HG03575 (cell line): Measurements from ENCODE around the gene SVBP.

Source experiments
- ATAC-seq: cut with Tn5 transposase; IDR thresholded peaks from one replicate; pipeline ENCODE4 v1.9.1; 2021; ENCODE audit not compliant: unreplicated experiment, insufficient number of reproducible peaks, low FRiP score; ENCODE audit errors: extremely low read depth

Gene SVBP

DNA sequence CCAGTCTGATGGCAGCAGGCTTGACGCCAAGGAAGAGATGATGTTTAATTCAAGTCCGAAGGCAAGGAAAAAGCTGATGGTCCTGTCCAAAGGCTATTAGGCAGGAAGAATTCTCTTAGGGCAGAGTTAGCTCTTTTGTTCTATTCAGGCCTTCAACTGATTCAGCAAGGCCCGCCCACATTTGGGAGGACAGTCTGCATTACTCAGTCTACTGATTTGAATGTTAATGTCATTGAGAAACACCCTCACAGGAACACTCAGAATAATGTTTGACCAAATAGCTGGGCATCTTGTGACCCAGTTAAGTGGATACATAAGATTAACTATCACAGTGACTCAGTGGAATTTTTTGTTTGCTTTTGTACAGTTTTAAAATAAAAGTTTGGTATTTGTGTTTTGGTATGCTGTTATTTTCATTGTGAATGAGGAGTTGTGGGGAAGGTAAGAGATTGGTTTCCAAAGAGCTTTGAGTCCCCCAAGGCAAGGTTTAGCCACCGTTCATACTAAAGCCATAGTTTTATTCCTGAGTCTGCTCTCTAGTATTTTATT lies 27.5 kb upstream of the SVBP start:
- no peak for ATAC-seq

DNA sequence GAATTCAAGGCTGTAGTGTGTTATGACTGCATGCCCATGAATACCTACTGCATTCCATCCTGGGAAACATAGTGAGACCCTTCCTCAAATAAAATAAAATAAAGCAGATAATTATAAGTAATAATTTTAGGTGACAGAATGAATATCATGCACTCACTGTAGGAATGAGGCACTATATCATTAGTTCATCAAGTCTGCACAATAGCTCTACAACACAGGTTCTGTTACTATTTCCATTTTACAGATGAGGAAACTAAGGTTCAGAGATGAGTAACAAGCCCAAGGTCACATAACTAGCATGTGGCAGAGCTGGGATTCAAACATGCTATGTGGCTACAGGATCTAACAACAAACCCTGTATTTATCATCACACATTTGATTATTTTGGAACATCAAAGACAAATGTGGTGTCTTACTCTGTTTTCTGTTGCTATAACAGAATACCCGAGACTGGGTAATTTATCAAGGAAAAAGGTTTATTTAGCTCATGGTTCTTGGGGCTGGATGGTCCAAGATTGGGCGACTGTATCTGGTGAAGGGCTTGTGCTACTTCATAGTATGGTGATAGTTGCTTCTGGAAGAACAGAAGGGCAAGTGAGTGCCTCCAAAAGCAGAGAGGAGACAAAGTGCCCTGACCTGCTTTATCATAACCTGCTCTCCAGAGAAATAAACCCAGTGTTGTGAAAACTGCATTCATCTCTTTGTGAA lies 24.4 kb upstream of the SVBP start:
- ATAC-seq = no peak

DNA sequence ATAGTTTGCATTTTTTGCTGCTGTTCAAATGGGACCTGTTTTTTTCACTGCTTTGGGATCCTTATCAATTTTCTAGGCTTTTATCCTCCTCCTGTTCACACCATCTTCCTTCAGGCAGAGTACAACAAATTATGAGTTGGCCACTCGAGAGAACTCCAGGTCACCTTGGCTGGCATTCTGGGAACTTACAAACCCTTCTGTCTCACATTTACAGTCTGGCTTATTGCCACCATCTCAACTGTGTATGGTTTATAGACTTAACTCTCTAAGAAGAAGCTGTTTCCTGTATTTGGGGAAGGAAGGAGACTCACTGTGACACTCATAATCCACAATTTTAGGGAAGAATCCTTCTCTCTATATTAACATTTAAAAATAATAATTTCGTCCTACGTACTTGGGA lies 23.8 kb upstream of the SVBP start:
- no peak for ATAC-seq

DNA sequence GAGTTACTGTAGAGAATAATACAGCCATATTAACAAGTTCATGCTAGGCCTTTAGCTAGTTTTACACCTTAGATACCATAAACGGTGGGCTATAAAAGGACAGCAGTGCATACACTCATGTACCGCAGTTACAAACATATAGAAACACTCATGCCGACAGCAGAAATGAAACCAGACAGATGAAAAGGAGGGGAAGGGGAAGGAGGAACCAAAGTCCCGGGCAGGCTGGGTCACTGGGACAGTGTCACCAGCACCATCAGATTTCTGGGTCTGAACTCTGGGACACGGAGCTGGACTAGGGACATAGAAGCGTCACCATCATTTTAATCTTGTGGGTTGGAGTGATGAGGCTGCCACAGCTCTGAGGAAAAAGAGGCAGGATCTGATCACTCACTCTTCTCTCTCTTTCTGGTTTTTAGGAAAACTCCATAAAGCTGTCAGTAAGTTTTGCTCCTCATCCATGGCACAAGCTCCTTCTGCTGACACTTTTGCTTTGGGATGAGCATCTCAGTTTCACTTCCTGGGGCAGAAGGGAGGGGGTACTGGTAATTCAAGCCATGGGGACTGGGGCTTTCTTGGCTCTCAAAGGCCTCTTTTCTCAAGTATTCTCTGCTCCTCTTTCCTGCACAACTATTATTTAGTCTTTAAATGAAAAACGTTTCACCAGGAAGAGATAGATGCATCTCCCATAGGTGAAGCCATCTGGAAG lies 21.4 kb upstream of the SVBP start:
- ATAC-seq = no peak

DNA sequence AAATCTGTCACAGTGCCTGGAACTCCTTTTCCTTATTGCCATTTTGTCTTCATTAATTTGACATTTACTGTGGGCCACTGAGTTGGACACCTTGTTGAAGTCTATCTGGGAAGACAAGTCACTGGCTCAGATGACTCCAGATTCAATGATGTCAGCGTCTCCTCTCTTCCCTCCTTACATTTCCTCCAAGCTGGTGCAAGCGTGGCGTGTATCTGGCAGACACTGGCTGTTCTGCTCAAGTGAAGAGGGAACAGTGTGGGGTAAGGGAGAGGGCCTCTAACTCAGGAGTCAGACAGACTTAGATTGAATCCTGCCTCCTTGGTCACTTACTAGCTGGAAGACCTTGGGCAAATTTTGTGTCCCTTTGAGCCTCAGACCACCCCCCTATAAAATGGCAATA lies 20.5 kb upstream of the SVBP start:
- no peak for ATAC-seq

DNA sequence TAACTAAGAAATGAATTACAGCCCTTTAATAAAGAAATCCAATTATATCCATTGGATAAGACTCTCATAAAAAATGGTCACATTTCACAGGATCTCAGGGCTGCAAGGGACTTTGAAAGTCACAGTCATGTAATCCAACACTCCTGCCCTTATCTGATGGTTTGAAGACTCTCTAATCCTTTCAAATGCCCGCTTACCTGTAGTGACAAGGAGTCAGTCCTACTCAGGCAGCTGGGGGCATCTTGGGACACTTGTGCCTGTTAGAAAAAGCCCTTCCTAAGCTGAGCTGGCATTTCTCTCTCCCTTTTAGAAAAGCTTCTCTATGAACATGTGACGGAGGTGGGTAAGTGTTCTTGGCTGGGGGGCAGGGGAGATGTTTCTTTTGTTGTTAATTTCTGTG lies 18.2 kb upstream of the SVBP start:
- ATAC-seq = no peak

DNA sequence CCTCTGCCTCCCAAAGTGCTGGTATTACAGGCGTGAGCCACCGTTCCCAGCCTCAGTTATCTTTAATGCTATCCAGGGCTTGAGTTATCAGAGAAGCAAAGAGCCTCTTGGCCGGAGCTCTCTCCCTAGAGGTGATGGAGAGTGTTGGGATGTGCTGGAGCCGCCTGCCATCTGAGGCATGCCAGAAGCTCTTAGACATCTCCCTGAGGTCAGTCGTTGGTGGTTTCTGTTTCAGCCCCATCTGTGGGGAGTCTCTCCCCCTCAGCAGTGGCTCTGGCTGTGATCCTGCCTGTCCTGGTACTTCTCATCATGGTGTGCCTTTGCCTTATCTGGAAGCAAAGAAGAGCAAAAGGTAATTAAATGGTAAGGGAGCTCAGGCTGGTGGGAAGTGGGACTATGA lies 17.6 kb upstream of the SVBP start:
- no peak for ATAC-seq

DNA sequence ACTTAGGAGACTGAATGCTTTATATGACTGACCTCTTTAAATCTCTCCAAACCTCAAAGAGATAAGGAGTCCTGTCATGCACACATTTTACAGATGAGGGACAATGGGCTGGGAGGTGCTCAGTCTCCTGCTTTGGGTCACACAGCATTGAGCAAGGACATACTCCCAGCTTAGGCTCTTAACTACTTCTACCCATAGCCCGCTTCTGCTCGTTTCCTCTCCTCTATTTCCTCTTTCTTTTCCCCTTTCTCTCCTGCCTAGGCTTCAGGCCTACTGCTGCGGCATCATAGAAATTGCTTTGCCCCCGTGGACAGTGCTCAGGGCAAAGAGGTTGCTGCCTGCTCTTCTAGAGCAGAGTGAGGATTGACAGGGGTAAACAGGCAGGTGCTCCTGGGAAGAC lies 16.8 kb upstream of the SVBP start:
- ATAC-seq = no peak

DNA sequence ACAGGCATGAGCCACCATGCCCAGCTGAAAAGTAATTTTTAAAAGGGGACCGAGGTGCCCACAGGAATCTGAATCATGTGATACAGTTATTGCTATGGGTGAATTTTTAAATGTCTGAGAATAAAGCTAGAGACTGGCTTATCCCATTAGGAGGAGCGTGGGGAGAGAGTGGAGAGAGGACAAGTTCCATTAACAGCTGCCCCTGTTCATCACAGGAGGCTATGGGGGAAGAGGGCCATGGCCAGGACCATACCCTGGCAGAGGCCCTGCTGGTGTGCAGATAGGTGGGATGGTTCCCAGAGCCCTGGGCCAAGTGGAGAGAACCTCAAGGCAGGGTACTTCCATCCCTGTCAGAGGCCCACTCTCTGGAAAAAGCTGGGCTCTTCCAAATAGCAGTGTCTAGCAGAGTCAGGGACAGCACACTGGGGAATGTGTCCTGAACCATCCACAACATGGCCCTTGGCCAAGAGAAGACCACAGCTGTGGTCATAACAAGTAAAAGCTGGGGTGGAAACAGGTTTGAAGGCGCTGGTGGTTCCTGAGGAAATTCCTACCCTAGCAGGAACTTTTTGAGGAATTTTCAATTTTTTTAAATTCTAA lies 15.5 kb upstream of the SVBP start:
- no peak for ATAC-seq

DNA sequence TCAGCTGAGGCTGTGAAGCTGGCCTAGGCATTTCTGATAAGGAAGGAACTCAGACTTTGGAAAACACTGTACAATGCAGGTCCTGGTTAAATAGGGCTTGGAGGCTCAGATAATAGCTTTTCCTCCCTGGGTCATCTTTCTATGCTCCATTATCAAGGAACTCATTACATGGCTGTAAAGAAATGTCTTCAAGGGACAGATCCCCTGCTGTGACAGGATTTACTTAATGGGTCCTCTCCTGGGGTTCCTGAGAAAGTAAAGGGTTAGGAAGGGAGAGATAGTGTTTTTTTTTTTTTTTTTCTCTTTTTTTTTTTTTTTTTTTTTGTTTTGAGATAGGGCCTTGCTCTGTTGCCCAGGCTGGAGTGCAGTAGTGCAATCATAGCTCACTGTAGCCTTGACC lies 14.1 kb upstream of the SVBP start:
- no peak for ATAC-seq

DNA sequence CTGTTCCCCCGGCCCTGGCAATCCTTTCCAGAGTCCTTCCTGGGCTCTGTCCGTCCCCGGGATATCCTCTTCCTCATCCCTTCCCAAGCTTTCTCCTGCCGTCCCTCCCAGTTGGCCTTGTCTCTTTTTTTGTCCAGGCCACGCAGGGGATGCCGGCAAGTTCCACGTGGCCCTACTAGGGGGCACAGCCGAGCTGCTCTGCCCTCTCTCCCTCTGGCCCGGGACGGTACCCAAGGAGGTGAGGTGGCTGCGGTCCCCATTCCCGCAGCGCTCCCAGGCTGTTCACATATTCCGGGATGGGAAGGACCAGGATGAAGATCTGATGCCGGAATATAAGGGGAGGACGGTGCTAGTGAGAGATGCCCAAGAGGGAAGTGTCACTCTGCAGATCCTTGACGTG lies 13.4 kb upstream of the SVBP start:
- no peak for ATAC-seq

DNA sequence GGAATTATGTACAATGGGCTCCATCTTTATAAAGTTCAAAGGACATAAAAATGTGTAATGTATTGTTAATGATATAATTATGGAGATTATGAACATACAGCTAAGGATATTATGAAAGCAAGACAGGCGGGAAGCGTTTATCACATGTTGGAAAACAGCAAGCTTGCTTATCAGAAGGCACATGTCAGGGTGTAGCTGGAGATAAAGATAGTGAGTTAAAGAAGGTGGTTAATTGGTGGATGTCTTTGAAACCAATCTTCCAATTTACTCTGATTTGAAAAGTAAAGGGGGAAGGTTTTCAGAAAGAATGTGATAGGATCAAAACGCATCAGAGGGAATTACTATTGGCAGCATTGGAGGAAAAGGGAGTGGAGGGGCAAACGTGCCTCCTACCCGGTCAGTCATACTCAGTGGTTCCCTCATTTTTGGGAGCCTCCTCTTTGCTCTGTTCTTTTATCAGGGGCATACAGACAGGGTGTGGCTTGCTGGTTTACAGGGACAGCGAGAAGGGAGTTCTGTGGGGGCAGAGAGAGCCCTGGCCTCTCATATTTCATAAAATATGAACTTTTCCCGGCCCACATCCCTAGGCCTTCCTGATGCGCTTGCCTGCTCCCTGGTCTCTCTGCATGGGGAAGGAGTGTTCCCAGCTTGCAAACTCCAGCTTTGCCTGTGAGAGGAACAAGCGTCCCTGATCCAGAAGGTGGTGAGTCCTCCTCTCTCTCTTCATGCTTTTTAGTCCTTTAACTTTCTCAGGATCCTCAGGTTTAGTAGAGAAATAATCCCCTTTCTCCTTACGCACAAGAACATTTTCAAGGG lies 8.0 kb upstream of the SVBP start:
- ATAC-seq = no peak

DNA sequence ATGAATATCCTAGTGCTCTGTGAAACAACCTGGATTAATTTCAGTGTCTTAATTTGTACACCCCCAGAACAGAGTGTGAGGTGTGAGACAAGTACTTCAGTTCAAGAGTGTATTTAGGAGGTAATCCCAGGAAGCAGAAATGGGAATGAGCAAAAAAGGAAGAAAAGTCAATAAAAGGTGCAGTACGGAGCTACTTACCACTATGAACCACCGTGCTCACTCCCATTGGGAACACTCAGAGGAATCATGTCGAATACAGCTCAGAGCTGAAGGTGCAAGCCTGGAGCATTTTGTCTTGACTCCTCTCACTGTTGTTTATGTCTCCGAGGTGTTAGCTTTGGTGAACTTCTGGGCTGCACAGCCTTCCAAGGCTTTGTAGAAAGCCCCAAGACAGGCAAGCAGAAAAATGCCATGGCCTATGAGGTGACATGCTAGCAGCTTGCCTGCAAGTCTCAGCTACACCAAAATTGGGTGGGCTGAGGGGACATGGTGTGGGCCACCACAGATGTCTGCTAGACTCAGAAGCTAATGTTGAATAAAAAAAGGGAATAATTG lies 7.4 kb upstream of the SVBP start:
- ATAC-seq = no peak

DNA sequence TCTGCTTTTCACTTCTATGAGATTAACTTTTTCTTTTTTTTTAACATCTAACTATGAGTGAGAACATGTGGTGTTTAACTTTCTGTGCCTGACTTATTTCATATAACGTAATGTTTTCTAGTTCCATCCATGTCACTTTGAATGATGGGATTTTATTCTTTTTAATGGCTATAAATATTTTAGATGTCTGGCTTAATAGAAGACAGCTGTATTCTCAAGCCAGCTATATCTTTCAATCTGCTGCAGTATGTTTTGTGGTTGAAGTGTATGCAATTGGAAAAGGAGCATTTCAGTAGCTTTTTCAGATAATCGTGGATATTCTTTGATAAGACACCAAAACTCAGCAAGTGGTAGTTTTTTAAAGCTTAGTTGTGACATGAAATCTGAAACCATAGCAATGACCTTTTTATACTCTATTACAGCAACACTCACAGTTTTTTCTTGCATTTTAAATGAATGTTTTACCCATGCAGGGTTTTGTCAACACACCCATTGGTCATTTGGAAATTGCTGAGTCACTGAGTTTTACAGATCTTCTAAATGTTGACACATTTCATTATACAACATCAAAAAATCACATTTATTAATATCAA lies 5.7 kb upstream of the SVBP start:
- ATAC-seq = no peak

DNA sequence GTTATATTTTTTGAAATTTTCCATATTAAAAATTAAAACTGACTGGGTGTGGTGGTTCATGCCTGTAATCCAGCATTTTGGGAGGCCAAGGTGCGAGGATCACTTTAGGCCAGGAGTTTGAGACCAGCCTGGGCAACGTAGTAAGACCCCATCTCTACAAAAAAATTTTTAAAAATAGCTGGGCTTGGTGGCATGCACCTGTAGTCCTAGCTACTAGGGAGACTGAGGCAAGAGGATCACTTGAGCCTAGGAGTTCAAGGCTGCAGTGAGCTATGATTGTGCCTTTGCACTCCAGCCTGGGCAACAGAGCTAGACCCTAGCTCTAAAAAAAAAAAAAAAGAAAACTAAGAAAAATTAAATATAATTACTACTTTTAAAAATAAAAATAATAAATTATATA lies 4.5 kb upstream of the SVBP start:
- ATAC-seq = no peak

DNA sequence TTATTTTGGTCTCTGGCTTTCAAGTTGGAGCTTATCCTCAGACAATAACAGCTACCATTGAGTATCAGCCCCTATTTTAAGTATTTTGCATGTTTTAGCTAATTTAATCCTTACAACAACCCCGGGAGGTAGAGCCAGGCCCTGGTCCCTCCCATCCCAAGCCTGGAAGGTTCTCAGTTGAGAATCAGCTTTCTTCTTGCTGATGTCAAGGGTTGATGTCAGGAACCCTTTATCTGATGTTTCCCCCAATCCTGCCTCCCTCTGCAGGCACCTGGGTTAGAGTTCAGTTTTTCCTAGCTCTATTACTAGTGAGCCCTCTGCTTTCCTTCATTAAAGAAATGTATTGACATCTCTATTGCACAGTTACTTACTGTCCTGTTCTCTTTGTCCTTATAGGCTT lies 3.6 kb upstream of the SVBP start:
- ATAC-seq = no peak

DNA sequence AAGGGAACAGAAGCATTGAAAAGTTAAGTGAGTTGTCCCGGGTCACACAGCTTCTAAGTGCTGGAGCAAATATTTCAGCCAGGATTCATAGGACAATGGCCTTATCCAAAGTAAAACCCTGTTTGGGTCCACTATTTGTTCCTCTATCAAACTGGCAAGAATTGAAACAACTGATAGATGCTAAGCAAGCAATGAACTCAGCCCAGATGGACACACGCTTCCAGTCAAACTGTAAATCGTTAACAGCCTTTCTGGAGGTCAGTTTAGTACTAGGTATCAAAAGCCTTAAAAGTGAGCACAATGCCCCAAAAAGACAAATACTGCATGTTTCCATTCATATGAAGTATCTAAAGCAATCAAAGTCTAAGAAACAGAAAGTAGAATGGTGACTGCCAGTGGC lies 779 bp upstream of the SVBP start:
- no peak for ATAC-seq

DNA sequence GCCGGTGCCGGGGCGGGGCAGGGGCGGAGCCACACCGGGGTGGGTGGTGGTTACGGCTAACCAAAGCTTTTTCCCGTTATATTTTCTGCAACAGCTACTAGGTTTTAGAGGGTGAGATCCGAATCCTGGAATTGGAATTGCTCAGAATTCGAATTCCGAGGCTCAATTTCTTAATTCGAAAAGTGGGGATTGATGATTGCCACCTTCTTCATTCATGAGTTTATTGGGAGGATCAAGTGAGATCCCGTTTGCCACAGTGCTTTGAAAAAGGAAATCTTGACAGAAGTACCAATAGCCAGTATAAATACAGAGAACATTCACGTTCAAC lies 207 bp upstream of the SVBP start:
- ATAC-seq = no peak

DNA sequence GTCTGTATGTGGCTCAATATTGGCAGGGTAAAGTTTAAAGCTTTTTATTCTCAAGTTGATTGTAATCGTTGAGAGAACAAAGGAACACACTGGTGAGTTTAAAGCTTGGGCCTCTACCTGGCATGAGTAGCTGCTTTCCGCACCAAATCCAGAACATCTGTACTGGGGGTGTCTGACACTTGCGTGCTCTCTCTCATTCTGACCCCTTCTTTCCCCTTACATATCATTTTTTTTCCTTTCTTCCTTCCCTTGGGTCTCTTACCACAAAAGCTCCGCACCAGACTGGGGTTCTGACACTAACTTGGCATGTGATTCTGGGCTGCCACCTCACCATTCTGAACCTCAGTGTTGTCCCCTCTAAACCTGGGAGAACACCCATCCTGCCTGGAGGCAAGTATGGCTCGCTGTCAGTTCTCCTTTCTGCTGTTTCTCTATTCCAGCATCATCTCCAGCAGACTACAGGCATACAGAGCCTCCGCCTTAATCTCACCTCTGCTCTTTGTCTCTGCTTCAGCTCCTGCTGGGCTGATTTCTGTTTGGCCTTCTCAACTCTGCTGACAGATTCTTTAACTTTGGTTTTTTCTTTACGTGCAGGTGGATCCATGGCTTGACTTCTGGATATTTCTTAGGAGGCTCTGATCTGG lies 1.1 kb downstream of the SVBP start:
- no peak for ATAC-seq
